Heart left ventricle (tissue), 13 donors: Measurements from ENCODE around the gene GALNT18.

Source experiments
- CTCF ChIP-seq, 12 donors: fragments of 200-600 bp; sonication (generic) in 4 of 12; IDR thresholded peaks; one replicate each; pipeline versions ENCODE4 v1.5.0 to v1.8.0; 2018 to 2022; ENCODE audit warnings: antibody characterized with exemption in 12 of 12, mild to moderate bottlenecking in 5 of 12
- POLR2A ChIP-seq, 2 donors: fragments of 450-650 bp; IDR thresholded peaks; one replicate each; pipeline ENCODE4 v1.6.1; 2017; ENCODE audit warnings: antibody characterized with exemption in 2 of 2, mild to moderate bottlenecking in 2 of 2, moderate library complexity in 2 of 2
- donor health status: ischemic (EF 13 %, LVEDD 7.1; RV severe dilation, severe dysfunction).
- donor health status: DM: no; HTN: yes; CAD: no.
- donor health status: DM: no; HTN: no; CAD: no.
- donor health status: ischemic (EF 25% LVEDD 6.9; RV normal size, moderate dysfunction).
- donor health status: ischemic (EF 25% LVEDD 5.7; RV mildly dilated, moderate dysfunction).
- donor health status: ischemic (EF 35%, LVEDD 5.7; RV mildly dilated, moderate dysfunction).
- donor health status: nonischemic (EF 11% LVEDD 7.7; RV severe dilation, severe dysfunction).
- donor health status: DM: yes; HTN: yes; CAD: no.
- donor health status: PGD.
- donor health status: ischemic (EF 29% LVEDD 5.4; RV normal size, mild dysfunction).
- donor health status: nonischemic (EF 23%, LVEDD 6.1; RV moderate dilation, normal function).

GRCh38 chr11:11425806-11426205 lies 196.0 kb downstream of the GALNT18 start:
- TF ChIP-seq CTCF (IDR thresholded peaks at IDR 0.05), result no peak
- TF ChIP-seq POLR2A (IDR thresholded peaks at IDR 0.05), result no peak
